NB4 (cell line): Measurements from ENCODE around the gene STK32B.

Experiments
- CTCF ChIP-seq: IDR thresholded peaks from one replicate; pipeline ENCODE4 v1.5.1; 2012; ENCODE audit warnings: low read depth, low read length
- POLR2A ChIP-seq: IDR thresholded peaks from 2 replicates; pipeline ENCODE4 v1.6.1; 2011; ENCODE audit warnings: mild to moderate bottlenecking; ENCODE audit not compliant: insufficient read length; ENCODE audit errors: extremely low read depth

- TF ChIP-seq CTCF: no peak
- TF ChIP-seq POLR2A: no peak
These were observed 21.1 kb upstream of the STK32B start for GRCh38 chr4:5030221-5030620.
